Brain microvascular endothelial cell (primary cell): ENCODE data around the gene NAA80.

Experiments used
- DNase-seq: peaks from one replicate; pipeline ENCODE4 v3.0.0-alpha.2; 2020
- H3K27ac ChIP-seq: fragments of 250-450 bp; sonication (Bioruptor Pico); 2 replicates; pipeline ENCODE4 v1.5.1; 2020; ENCODE audit warnings: mild to moderate bottlenecking, moderate library complexity
- H3K27me3 ChIP-seq: fragments of 250-450 bp; sonication (Bioruptor Pico); replicated peaks from 2 replicates; pipeline ENCODE4 v1.5.1; 2020; ENCODE audit warnings: mild to moderate bottlenecking
- H3K36me3 ChIP-seq: fragments of 250-450 bp; sonication (Bioruptor Pico); replicated peaks from 2 replicates; pipeline ENCODE4 v1.5.1; 2020; ENCODE audit warnings: mild to moderate bottlenecking
- H3K4me3 ChIP-seq: 2 replicates; pipeline ENCODE4 v1.5.1; 2011; ENCODE audit warnings: low read depth, mild to moderate bottlenecking, control low read depth, low read length, moderate library complexity
- CTCF ChIP-seq: IDR thresholded peaks from 2 replicates; pipeline ENCODE4 v1.5.1; 2011; ENCODE audit warnings: low read depth, mild to moderate bottlenecking, moderate library complexity, low read length, control low read depth, inconsistent platforms; ENCODE audit errors: missing control alignments
- in situ Hi-C: cut with HindIII; loops from 2 replicates; pipeline ENCODE4 v1.10.0; 2017; ENCODE audit warnings: low sequenced_read_pairs, low pct_ligation_motif_present

Gene NAA80

GRCh38 chr3:50325497-50326181 lies 26.4 kb upstream of the NAA80 start:
- no peak overlapping the region for H3K4me3 ChIP-seq
- H3K27me3 ChIP-seq: no peaks in the 10 kb centered on the region
- peaks cover 17% of the 10 kb centered on the region for H3K36me3 ChIP-seq
- no peak overlapping the region for H3K27ac ChIP-seq
- DNase-seq: no peak
- in situ Hi-C loops: no loop called here
- TF ChIP-seq CTCF: no peak

GRCh38 chr3:50325113-50325480 lies 25.9 kb upstream of the NAA80 start:
- Histone ChIP-seq H3K27me3 (no peaks in the 10 kb centered on the region), H3K36me3 (peaks cover 12% of the 10 kb centered on the region), H3K27ac (no peak overlapping the region), H3K4me3 (no peak overlapping the region)
- in situ Hi-C loops: no loop called here
- no peak for DNase-seq
- TF ChIP-seq CTCF: no peak

- DNase-seq: peak; percentile 72
- Histone ChIP-seq H3K27ac (no peak overlapping the region), H3K36me3 (peaks cover 10% of the 10 kb centered on the region), H3K4me3 (no peak overlapping the region), H3K27me3 (no peaks in the 10 kb centered on the region)
- in situ Hi-C loops: no loop called here
- TF ChIP-seq CTCF: peak; percentile 97
These were observed 25.3 kb upstream of the NAA80 start for GRCh38 chr3:50324351-50325112.

- Histone ChIP-seq H3K27ac (no peak overlapping the region), H3K36me3 (peaks cover 8% of the 10 kb centered on the region), H3K27me3 (no peaks in the 10 kb centered on the region), H3K4me3 (no peak overlapping the region)
- no peak for DNase-seq
- in situ Hi-C loops: no loop called here
- TF ChIP-seq CTCF: peak; percentile 8
These were observed 24.5 kb upstream of the NAA80 start for GRCh38 chr3:50323614-50324199.

GRCh38 chr3:50323092-50323600 lies 23.9 kb upstream of the NAA80 start:
- no peak for TF ChIP-seq CTCF
- Histone ChIP-seq H3K27me3 (no peaks in the 10 kb centered on the region), H3K36me3 (peaks cover 10% of the 10 kb centered on the region), H3K27ac (no peak overlapping the region), H3K4me3 (no peak overlapping the region)
- DNase-seq: no peak
- in situ Hi-C loops: no loop called here
